NCI-H128 (cell line): Measurements from ENCODE around the gene SLC25A39.

ENCODE experiments used
- DNase-seq: peaks from one replicate; lab custom pipeline; 2025; ENCODE audit not compliant: unreplicated experiment; lab: John Stamatoyannopoulos, UW

Gene SLC25A39

DNA sequence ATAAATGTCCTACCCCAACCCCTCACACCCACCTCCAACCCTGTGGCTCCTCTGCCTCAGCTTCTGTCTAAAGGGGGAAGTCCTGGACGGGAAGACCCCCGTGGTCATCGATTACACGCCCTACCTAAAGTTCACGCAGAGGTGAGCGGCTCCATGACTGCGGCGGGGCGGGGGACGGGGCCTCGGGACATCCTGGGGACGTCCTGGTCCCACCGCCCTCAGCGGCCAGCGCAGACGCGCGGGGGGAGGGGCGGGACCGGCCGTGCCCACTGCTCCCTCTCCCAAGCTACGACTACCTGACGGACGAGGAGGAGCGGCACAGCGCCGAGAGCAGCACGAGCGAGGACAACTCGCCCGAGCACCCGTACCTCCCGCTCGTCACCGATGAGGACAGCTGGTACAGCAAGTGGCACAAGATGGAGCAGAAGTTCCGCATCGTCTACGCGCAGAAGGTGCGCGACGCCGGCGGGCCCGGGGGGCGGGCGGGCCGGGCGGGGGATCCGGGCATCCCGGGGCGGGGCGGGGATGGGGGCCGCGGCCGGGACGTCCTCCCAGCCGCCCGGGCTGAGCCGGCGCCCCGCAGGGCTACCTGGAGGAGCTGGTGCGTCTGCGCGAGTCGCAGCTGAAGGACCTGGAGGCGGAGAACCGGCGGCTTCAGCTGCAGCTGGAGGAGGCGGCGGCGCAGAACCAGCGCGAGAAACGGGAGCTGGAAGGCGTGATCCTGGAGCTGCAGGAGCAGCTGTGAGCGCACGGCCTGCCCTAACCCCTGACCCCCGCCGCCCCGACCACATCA, 9.6 kb downstream of the SLC25A39 start:
- no peak for DNase-seq

DNA sequence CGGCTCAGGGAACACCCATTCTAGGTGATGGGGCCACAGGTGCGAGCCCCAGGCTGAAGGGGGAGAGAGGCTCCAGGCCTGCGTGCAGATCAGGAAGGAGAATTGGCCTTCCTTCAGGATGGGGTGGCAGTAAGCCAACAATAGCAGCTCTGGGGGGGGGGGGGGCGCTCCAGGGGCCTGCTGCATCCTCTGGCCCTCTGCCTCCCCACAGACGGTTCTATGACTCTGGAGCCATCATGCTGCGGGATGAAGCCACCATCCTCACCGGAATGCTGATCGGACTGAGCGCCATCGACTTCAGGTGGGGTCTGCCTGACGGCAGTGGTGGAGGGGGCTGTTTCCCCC, 10.1 kb downstream of the SLC25A39 start:
- DNase-seq = no peak

DNA sequence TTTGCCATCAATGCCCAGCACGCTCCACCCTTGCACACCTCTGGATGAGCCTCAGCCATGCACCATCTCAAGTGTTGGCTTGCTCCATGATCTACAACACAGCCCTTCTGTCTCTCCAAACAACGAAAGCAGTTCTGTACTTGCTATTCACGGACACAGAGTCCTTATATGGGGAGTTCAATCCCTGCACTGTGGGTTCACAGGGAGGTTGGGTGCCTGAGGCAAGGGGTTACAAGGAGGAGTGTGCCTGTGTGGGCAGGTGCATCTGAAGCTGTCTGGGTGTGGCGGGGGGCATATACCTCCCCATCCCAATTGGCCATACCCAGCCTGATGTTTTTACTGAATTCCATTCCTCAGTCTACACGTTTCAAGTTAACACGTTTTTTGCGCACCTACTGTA, 10.6 kb downstream of the SLC25A39 start:
- no peak for DNase-seq

DNA sequence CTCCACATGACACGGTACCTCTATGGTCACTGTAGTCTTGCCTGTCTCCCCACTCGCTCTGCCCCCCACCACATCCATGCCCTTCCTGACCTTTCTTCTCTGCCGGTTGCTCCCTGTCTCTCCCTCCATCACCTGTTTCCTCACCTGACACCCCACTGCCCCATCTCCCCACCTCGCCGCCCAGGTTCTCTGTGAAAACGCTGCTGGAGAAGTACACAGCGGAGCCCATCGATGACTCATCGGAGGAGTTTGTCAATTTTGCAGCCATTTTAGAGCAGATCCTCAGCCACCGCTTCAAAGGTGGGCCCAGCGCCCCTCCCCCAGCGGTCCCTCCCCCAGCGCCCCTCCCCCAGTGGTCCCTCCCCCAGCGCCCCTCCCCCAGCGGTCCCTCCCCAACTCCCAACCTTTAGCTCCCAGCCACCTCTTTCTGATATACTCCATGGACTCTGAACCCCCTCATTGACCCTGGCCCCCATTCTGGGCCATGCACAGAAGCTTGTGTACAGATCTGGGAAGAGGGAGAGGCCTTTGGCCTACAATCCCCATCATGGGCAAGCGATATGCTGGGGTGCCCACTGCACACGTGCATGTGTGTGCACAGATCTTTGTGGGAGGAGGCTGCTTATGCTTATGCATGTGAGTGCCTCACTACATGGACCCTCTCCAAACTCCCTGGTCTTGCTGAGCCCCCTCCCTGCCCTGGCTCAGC, 12.1 kb downstream of the SLC25A39 start:
- no peak for DNase-seq

DNA sequence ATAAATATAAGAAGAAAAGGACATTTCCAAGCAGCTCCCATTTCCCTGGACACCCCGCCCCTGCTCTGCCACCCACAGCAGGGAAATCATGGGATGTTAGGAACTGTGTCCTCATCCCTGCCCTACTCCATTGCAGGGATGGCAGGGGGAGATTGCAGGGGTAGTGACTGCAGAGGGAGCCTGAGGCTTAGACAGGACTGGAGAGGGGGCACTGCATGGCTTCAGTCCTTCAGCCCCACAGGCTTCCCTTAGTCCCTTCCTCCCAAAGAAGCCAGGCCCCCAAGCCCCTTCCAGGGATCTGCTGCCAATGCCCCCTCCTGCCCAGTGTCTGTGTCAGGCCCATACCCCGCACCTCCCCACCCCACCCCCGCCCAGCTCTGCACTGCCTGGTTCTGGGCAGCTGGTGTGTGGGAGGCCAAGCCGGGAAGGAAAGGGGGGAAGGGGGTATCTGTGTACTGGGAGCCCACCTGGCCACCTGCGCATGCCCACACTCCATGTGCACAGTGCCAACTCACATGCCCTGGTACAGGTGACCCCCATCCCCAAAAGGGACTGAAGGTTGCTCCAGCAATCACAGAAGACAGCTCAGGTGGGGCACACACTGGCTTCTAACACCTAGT, 13.0 kb downstream of the SLC25A39 start:
- no peak for DNase-seq

DNA sequence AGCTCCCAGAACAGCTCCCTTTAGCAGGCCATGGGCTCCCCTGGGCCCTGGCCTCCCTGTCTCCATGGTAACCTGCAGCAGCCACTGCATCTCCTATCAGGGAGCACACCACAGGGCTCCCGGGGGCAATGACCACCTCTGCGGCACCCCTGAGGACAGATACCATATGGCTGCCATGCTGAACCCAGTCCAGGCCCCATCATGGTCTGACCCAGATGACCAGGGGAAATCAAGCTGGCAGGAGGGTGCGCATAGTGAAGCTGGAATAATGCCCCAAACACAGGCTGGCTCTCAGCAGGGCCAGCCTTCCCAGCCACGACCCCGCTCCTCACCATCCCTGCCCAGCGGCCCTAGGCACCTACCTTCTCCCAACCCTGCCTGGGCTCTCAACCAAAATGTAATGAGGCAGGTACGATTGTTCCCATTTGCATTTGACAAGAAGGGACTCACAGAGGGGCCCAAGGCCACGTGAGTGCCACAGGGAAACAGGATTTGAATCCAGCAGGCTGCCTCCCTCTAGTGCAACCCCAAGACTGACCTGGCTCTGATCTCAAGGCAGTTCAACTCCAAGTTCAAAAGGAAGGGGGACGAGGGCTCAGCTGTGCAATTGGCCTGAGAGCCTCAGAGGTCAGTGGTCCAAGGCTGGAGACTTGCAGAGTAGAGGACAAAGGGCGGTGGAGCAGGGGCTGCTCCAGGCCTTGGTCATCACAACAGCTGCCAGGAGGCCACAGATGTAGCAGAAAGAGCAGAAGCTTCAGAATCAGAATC, 13.8 kb downstream of the SLC25A39 start:
- no peak for DNase-seq

DNA sequence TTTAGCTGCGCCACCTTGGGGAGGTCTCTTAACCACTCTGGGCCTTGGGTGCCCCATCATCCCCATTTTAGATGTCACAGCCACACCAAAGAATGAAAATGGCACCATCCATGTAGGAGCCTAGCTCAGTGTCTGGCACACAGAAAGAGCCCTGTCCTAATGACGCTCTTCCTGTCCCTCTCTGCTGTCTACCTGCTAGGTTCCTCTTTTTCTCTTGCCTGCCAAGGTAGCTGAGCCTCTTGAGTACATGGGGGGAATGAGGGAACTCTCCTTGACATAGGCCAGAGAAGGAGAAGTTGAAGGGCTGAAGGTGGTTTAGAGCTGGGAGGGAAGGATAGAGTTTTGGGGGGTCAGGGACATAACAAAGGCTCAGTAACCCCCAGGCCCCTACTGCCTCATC, 14.4 kb downstream of the SLC25A39 start:
- no peak for DNase-seq

DNA sequence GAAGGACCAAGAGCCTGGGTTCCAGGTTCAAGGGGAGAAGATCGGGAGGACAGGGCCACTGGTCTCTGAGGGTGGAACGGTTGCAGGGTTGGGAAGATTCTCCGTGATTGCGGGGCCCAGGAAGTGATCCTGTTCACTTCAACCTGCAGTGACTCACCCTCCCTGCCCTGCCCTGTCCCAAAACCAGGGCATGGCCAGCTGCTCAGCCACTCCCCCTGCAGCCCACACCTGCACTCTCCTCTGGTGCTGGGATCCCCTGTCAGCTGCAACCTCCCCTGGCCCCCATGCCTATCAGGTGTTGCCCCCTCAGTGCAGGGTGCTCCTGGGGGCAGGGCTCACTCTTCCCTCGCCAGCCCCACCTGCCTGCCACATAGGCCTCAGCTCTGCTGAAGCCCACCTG, 15.2 kb downstream of the SLC25A39 start:
- DNase-seq = no peak

DNA sequence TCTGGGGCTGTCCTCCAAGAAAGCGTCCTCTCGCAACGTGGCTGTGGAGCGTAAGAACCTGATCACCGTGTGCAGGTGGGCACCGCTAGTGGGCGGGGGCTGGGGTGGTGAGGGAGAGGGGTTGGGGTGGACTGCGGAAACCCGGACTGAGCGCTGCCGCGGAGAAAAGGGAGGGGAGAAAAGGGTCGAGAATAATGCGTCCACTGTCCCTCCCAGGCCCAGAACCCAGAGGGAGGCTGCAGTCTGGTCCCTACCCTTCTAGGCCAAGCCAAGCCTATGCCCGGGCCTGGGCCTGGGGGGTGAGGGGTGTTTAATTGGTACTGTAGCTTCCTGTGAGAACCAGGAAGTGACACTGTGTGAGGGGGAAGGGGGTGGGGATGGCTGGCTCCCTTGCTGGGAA, 15.8 kb downstream of the SLC25A39 start:
- no peak for DNase-seq

DNA sequence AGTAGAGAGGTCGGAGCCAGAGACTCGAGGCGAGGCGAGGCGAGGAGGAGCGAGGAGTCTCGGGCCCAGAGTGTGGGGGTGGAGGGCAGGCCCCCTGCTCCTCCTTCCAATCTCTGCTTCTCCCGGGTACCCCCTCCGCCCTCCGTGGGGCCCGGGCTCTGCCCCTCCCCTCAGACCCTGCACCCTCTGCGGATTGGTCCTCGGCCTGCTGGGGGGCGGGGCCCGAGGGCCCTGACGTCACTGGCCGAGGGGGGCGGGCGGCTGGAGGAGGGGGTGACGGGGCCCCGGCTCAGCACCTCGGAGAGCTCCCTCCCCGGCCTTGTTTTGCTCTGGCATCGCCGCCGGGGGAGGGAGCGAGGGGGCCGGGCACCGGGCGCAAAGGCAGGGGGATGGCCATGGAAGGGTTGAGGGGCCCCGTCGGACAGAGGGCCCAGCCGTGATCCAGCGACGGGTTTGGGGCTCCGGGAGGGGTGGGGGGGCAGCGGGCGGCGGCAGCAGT, 16.3 kb downstream of the SLC25A39 start, which contains the start of gene RUNDC3A:
Gene RUNDC3A, plus strand, starts transcription at position 282 of the 499 bp plus-strand sequence. CDS start 232 bp downstream, outside the sequence.
- DNase-seq = peak; percentile 72

DNA sequence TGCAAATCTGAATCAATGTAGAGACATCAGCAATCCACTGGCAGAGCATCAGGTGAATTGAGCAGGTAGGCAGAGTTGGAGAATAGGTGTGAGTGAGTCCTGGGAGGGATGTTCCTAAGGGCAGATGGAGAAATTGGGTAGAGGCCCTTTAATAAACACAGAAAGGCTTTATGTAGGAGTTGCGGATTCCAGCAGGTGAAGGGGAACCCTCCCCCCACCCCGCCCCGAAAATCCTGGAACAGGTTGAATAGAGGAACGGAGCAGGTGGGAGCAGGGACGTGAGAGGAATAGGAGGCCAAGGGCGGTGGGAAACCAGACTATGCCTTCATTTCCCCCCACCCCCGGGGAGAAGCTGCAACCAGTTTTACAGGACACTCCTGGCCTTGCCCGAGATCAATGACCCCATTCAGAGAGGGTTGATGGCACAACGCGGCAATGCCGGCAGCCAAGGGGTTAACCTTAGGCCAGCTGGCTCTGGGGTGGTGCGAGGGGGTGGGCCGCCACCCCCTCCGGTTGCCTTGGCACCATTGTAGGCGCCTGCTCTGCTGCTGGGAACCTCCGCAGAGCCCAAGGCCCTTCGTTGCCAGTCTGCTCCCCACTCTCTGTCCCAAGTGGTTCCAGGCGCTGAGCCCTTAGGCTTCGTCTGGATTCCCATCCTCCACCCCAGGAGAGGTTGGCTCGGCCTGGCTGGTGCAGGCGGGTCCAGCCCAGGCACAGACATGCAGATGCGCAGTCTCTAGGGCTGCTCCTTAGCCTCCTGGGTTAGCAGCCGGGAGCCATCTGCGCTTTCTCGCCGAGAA, 17.0 kb downstream of the SLC25A39 start:
- no peak for DNase-seq

DNA sequence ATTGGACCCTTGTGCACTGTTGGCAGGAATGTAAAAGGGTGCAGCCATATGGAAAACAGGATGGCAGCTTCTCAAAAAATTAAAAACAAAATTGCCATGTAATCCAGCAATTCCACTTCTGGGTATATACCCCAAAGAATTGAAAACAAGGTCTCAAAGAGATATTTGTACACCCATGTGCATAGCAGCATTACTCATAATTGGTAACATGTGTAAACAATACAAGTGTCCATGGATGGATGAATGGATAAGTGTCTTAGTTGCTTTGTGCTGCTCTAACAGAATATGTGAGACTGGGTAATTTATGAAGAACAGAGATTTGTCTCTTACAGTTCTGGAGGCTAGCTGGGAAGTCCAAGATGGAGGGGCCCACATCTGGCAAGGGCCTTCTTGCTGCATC, 20.0 kb downstream of the SLC25A39 start:
- DNase-seq = no peak

DNA sequence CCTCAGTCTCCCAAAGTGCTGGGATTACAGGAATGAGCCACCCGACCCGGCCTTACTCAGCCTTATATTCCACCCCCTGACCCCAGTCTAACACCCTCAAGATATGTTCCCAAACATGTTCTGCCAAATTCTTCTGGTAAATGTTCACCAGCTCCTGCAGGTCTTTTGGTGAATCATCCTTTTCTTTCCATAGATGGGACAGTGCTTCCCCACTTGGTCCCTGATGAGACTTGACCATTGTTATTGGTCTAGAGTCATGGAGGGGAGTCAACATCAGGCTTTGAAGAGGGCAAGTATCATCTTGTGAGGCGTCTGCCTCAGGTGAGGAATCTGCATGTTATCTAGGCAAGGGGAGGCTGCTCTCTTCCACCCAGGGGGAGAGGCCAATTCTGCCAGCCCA, 26.6 kb downstream of the SLC25A39 start:
- DNase-seq = no peak

DNA sequence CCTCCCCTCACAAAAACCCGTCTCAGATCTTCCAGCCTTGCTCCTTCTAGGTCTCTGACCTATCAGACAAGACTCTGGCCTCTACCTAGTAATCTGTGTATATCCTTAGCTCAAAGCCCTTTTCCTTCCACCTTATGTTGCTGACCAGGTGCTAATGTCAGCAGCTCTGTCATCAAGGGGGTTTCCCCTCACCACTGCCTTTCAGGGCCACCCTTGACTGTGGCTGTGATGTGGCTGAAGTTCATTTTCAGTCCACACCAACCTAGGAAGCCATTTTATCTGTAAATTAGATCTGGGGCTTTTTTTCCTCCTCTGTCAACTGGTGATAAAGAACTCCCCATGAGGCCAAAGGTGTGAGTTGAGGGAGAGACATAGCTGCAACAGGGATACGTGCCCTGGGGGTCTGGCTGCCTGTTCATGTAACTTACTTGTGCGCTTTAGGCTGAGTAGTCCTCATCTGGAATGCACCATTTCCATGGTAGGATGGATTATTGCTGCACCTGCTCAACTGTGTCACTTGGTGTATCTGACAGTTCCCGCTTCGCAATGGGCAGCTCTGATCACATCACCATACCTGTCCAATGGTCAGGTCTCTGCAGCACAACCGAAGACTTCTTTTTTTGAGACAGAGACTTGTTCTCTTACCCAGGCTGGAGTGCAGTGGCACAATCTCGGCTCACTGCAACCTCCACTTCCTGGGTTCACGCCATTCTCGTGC, 31.0 kb downstream of the SLC25A39 start:
- DNase-seq = no peak

DNA sequence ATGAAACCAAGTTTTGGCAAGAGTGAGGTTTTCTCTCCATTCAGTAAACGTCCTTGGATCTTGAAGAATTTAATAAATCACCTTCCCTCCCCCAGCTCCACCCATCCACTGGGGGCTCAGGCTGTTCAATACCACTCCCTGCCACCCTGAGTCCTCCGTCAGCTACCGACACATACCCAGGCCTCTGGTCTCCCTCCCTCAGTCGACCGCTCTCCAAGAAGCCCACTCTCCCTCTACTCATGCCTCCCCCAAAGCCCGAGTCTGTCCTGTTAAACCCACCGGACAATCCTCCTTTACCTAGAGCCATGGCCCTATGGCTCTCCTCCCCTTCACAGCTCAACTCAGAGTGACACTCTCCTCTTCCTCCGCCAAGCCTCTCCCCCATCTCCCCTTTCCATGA, 37.0 kb downstream of the SLC25A39 start:
- no peak for DNase-seq

DNA sequence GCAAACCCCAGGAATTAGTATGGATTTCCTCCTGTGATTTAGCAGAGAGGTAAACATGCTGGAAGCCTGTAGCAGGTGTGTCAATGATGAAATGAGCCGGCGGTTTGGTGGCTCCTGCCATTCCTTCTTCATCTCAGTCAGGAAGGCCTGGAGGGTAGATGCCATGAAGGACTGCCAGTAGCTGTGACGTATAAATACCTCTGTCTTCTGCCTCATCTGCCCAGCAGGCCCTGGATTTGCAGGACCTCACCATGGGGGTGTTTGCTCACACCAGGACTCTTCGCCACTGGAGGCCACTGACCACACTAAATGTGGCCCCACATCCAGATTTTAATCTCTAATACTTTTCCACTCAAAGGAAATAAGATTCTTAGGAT, 40.6 kb downstream of the SLC25A39 start:
- no peak for DNase-seq

DNA sequence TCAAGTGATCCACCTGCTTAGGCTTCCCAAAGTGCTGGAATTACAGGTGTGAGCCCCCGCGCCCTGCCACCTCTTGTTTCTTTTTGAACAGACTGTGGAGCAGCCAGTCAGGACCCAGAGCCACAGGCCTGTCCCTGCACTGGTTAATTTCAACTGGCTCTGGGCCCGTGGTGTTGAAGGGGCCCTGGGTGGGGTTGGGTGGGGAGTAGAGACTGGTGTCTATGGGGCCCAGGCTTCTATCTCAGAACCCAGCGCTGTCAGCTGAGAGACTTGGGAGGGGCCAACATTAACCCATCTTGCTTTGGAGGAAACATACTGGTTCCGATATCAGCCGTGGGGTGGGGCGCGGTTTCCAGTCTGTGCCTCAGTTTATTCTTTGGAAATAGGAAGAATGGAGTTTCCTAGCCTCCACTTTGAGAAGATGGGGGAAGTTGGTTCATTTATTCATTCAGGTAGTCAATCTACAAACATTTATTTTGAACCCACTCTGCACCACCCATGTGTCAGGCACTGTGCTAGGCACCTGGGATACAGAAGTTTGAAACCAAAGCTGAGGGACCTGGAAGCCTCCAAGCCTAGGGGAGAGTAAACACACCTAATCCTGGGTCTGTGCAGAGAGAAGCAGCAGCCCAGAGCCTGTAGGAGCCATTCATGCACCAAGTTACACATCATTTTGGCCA, 41.1 kb downstream of the SLC25A39 start:
- no peak for DNase-seq

DNA sequence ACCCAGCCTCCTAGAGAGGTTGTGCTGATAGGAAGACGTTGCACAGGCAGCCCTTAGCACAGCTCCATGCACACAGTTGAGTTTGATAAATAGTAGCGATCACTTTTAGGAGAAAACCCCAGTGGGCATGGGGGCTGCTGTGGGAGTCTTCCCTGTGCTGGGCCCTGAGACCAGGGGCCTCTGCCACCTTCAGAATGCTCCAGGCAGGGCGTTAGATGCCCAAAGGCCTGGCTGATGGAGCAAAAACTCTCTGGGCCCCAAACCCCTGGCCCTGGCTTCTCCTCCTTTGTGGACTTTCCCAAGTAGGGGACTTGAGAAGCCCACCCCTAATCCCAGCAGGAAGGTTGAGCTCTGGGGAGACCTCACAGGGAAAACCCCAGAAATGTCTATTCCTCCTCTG, 42.4 kb downstream of the SLC25A39 start:
- no peak for DNase-seq

DNA sequence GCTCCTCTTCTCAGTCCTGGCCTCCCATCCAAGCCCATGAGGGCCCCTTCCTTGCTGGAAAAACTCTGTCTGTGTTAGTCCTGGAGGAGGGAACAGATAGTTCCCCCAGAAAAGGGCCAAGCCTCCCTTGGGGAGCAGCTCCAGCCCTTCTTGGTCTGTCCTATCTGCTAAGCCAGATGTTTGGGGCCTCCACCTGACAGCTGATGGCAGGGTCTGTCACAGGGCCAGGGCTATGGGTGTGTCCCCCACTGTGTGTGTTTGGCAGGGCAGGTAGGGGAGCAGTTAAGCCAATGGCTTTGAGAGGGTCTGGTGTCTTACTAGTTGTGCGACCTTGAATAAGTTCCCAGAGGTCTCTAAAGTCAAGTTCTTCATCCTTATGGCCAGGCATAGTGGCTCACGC, 43.1 kb downstream of the SLC25A39 start:
- no peak for DNase-seq
